Astrocyte of the cerebellum (primary cell): ENCODE measurements around the gene KRTAP10-12.

Experiments
- DNase-seq: peaks from one replicate; pipeline ENCODE4 v3.0.0-alpha.2; 2011; ENCODE audit warnings: low read depth
- H3K4me3 ChIP-seq: 2 replicates; pipeline ENCODE4 v1.5.1; 2011; ENCODE audit warnings: mild to moderate bottlenecking, low read depth, low read length, moderate library complexity
- in situ Hi-C: cut with HindIII; loops from 2 replicates; pipeline ENCODE4 v1.10.0; 2017; ENCODE audit warnings: low sequenced_read_pairs
- TF ChIP-seq, protein P1 (sequence below): IDR thresholded peaks from 2 replicates; pipeline ENCODE4 v1.5.1; 2012; ENCODE audit warnings: low read length, low read depth, moderate library complexity, mild to moderate bottlenecking; ENCODE audit errors: missing control alignments

KRTAP10-12 gene

DNA sequence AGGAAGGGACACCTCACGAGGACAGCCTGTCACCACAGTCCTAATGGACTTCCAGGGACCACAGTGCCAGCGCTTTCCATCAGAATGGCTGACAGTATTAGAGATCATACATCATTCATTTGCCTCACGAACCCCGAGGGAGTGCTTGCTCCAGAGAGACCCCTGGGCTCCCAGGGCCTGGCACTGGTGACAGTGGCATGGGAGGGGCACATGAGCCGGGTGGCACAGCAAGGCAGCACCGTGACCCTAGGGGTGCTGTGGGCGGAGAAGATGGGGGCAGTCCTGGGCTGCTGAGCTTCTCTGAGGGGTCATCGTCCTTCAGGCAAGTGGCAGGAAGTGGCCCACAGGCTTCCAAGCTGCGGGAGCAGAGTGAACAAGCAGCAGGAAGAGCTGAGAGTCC lies 30.8 kb downstream of the KRTAP10-12 start:
- H3K4me3 ChIP-seq: no peak overlapping the region
- in situ Hi-C loops: no loop called here
- TF ChIP-seq, protein P1, sequence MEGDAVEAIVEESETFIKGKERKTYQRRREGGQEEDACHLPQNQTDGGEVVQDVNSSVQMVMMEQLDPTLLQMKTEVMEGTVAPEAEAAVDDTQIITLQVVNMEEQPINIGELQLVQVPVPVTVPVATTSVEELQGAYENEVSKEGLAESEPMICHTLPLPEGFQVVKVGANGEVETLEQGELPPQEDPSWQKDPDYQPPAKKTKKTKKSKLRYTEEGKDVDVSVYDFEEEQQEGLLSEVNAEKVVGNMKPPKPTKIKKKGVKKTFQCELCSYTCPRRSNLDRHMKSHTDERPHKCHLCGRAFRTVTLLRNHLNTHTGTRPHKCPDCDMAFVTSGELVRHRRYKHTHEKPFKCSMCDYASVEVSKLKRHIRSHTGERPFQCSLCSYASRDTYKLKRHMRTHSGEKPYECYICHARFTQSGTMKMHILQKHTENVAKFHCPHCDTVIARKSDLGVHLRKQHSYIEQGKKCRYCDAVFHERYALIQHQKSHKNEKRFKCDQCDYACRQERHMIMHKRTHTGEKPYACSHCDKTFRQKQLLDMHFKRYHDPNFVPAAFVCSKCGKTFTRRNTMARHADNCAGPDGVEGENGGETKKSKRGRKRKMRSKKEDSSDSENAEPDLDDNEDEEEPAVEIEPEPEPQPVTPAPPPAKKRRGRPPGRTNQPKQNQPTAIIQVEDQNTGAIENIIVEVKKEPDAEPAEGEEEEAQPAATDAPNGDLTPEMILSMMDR: no peak
- no peak for DNase-seq

DNA sequence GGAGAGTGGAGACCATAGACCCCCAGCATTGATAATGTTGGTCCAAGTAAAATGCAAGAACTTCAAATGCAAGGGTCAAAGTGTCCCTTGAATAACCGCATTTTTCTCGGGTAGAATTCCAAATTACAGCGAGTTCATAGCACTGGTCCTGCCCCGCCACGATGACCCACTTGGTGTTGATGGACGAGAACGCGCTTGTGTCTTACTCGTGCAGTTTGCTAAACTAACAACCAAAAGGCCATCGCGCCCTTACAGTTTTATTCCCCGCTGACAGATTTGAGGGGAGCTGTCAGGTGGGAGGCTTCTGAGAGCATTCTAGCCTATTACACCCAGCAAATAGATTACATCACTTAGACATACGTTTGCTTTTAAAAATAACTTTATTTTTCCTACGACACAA lies 31.7 kb downstream of the KRTAP10-12 start:
- no peak for DNase-seq
- in situ Hi-C loops: no loop called here
- no peak overlapping the region for H3K4me3 ChIP-seq
- TF ChIP-seq, protein P1: no peak

DNA sequence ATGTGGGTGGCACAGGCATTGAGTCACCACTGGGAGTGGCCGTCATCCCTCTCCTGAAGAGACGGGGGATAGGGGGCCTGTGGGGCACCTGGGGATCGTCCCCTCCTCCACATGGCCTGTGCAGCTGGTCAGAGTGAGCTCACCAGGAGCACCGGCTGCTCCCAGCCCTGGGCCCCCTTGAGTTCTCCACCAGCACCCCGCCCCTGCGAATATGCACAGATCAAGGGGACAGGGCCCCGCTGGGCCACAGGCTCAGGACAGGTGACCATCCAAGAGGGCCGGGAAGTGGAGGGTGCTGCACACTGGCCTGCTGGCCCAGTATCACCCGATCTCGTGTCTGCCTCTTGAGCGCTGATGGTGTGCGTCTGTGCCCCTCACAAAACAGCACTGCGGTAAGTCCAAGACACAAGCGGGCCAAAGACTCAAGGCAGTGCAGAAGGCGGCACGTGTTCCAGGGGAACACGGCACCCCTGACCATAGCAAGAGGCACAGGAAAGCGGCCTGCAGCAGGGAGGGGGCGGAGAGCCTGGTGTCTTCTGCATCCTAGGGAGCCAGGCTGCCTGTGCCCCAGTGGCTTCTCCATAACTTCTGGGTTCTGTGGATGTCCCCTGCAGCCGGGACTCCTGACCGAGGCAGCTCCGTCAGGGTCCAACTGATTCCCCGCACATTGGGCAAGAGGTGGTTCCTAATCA lies 32.5 kb downstream of the KRTAP10-12 start:
- H3K4me3 ChIP-seq: no peak overlapping the region
- in situ Hi-C loops: no loop called here
- TF ChIP-seq, protein P1: no peak
- no peak for DNase-seq

- no peak for DNase-seq
- no peak overlapping the region for H3K4me3 ChIP-seq
- TF ChIP-seq, protein P1: no peak
- in situ Hi-C loops: no loop called here
Measured at GRCh38 chr21:44730028-44730395, 33.0 kb downstream of the KRTAP10-12 start.

GRCh38 chr21:44730951-44731579 lies 34.1 kb downstream of the KRTAP10-12 start:
- in situ Hi-C loops: no loop called here
- TF ChIP-seq, protein P1: no peak
- no peak overlapping the region for H3K4me3 ChIP-seq
- DNase-seq: no peak

GRCh38 chr21:44732263-44732662 lies 35.3 kb downstream of the KRTAP10-12 start:
- TF ChIP-seq, protein P1: no peak
- in situ Hi-C loops: no loop called here
- no peak for DNase-seq
- no peak overlapping the region for H3K4me3 ChIP-seq
